Left lung (tissue), 10 donors: ENCODE measurements around the gene RHEX. TPM values are rescaled to one million over a fixed set of nuclear protein-coding genes. Genes with fewer than 3 reads are reported as not detected.

Experiments
- ATAC-seq: fragments of 200-7000 bp; cut with Tn5 transposase; one replicate; pipeline ENCODE4 v1.9.1; 2020; ENCODE audit warnings: moderate library complexity
- DNase-seq, 4 donors: peaks; one replicate each; pipeline ENCODE4 v3.0.0-alpha.2; 2013 to 2020
- H3K27ac ChIP-seq, 2 donors: fragments of 200-600 bp; sonication (generic) in 1 of 2; one replicate each; pipeline versions ENCODE4 v1.5.0 to v1.8.0; 2020 to 2021
- H3K27me3 ChIP-seq, 2 donors: fragments of 200-600 bp; sonication (generic) in 1 of 2; one replicate each; pipeline versions ENCODE4 v1.5.0 to v1.8.0; 2020 to 2021
- H3K36me3 ChIP-seq, 2 donors: fragments of 200-600 bp; sonication (generic) in 1 of 2; one replicate each; pipeline versions ENCODE4 v1.5.0 to v1.8.0; 2020 to 2021
- H3K4me1 ChIP-seq, 2 donors: fragments of 200-600 bp; one replicate each; pipeline ENCODE4 v1.8.0; 2021
- H3K4me3 ChIP-seq, 2 donors: fragments of 200-600 bp; sonication (generic) in 1 of 2; one replicate each; pipeline versions ENCODE4 v1.5.0 to v1.8.0; 2020 to 2021; ENCODE audit warnings: mild to moderate bottlenecking in 1 of 2
- H3K9me3 ChIP-seq, 2 donors: fragments of 200-600 bp; sonication (generic) in 1 of 2; one replicate each; pipeline versions ENCODE4 v1.5.0 to v1.8.0; 2020 to 2021
- CTCF ChIP-seq, 2 donors: fragments of 200-600 bp; sonication (generic) in 1 of 2; IDR thresholded peaks; one replicate each; pipeline versions ENCODE4 v1.5.0 to v1.8.0; 2021; ENCODE audit warnings: antibody characterized with exemption in 2 of 2
- intact Hi-C, 2 donors: fragments of 100-400 bp; cut with DNase I; formaldehyde crosslinking; loops; one replicate each; pipeline versions ENCODE4 v1.11.2 to v1.14.2; 2022
- polyA plus RNA-seq, 6 donors: library from polyadenylated mRNA; unstranded; fragments of 120-200 nt; gene quantifications; one replicate each; pipeline ENCODE4 v1.2.1, GENCODE V29; 2013; ENCODE audit not compliant: insufficient read length in 6 of 6
- total RNA-seq, 2 donors: library from RNA; stranded (reverse); fragmentation: NEBNext Ultra II Directional; extraction: Animal tissue kit (Norgen Biotek cat#: 25700); gene quantifications; one replicate each; pipeline ENCODE4 v1.2.1, GENCODE V29; 2021
- donor health status: DM: no; HTN: yes; CAD: no.
- donor health status: DM: no; HTN: no; CAD: no.

The RHEX gene
- total and polyA plus RNA-seq, 8 donors: 0.18 to 2.4 (median 0.32) TPM; not detected in 1

GRCh38 chr1:206101351-206102045, 48.5 kb downstream of the RHEX start:
- TF ChIP-seq CTCF (IDR thresholded peaks at IDR 0.05): no peak
- ATAC-seq (no peak), DNase-seq (no peak)
- H3K4me1 ChIP-seq: peaks cover 0 to 43% of the 10 kb centered on the region in 2 donors
- H3K9me3 ChIP-seq: no peaks in the 10 kb centered on the region
- no peak overlapping the region for H3K4me3 ChIP-seq
- H3K36me3 ChIP-seq: no peaks in the 10 kb centered on the region
- peaks cover 0 to 5% of the 10 kb centered on the region in 2 donors for H3K27me3 ChIP-seq
- no peak overlapping the region for H3K27ac ChIP-seq
- intact Hi-C loops: loop anchor here (5.0 to 10.0 kb wide), 2 partner anchors 74 to 117 kb away; no protein-coding TSS in a partner anchor

DNA sequence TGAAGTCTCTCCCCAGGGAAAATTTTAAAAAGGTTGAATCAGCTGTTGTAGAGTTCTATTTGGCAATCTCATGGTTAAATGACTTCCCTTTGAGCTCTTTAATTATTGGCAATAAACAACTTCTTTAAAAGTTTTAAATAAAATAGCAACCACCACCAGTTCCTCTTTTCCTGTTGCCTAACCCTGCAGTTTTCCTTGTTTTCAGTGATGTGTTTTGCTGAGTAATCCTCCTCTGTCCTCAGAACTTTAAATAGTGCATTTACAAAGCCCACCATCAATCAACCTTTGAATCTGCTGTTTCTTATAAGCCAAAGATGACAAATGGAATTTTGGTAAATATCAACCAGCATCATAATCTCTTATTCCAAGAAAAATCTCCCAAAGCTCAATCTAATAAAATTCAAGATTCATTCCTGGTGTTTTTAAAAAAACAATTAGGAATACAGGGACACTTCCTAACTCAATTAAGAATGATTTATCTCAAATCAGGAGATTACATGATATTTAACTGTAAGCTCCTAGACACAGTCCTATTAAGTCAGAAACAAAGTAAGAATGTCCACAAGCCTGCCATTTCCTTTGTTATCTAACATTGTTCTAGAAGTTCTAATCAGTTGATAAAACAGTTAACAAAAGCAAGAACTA, 49.4 kb downstream of the RHEX start:
- Histone ChIP-seq H3K27me3 (peaks cover 0 to 5% of the 10 kb centered on the region in 2 donors), H3K4me3 (no peak overlapping the region), H3K27ac (no peak overlapping the region), H3K9me3 (no peaks in the 10 kb centered on the region), H3K4me1 (peaks cover 0 to 43% of the 10 kb centered on the region in 2 donors), H3K36me3 (no peaks in the 10 kb centered on the region)
- no peak for DNase-seq
- intact Hi-C loops: loop anchor here (5.0 to 10.0 kb wide), 2 partner anchors 75 to 118 kb away; no protein-coding TSS in a partner anchor
- no peak for TF ChIP-seq CTCF (IDR thresholded peaks at IDR 0.05)
- no peak for ATAC-seq

- Histone ChIP-seq H3K4me3 (no peak overlapping the region), H3K4me1 (peaks cover 0 to 27% of the 10 kb centered on the region in 2 donors), H3K9me3 (no peaks in the 10 kb centered on the region), H3K27me3 (no peaks in the 10 kb centered on the region), H3K27ac (no peak overlapping the region), H3K36me3 (no peaks in the 10 kb centered on the region)
- TF ChIP-seq CTCF (IDR thresholded peaks at IDR 0.05): no peak
- intact Hi-C loops: loop anchor here (5.0 to 10.0 kb wide), 2 partner anchors 77 to 119 kb away; no protein-coding TSS in a partner anchor
- ATAC-seq: no peak
- no peak for DNase-seq
Observed at GRCh38 chr1:206103979-206104378, 51.0 kb downstream of the RHEX start.

DNA sequence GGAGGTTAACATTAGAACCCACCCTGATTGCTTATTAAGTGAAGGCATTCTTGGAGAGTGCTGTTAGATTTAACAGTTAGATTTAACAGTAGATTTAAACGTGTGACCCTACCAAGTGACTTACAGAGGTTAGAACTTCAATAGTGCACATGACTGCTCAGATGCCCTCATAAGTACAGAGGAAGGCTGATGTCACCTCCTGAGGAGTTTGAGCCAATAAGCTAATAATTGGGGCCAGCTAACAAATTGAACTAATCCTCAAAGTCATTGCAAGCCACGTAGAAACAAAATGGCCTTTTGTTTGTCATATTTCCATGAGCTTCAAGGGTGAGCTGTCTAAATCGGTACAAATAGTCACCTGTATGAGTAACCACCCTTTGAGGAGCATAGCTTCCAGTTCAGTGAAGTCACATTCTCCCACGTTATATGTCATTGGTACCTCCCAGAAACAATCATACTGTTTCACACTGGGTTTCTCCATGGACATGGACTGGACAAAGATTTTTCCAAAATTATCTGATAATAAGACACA, 52.6 kb downstream of the RHEX start:
- intact Hi-C loops: loop anchor here (10.0 kb wide), 1 partner anchor 121 kb away; no protein-coding TSS in a partner anchor
- H3K36me3 ChIP-seq: no peaks in the 10 kb centered on the region
- H3K27me3 ChIP-seq: no peaks in the 10 kb centered on the region
- no peak overlapping the region for H3K27ac ChIP-seq
- ATAC-seq (no peak), DNase-seq (no peak)
- H3K4me3 ChIP-seq: no peak overlapping the region
- H3K4me1 ChIP-seq: peaks cover 0 to 20% of the 10 kb centered on the region in 2 donors
- H3K9me3 ChIP-seq: no peaks in the 10 kb centered on the region
- no peak for TF ChIP-seq CTCF (IDR thresholded peaks at IDR 0.05)
